Measurements from ENCODE around the gene LRRC38.
"Not testable (repeated sequence)": the region's sequence is repeated elsewhere in the genome, so short reads cannot be mapped to it uniquely, and the experiment has no call there.

LRRC38 gene

GRCh38 chr1:13513895-13514546, at the start of gene LRRC38:
LRRC38 (minus strand) TSS chr1:13514003; CDS start chr1:13513593, 410 bp downstream.
- DNase-seq (ENCODE audit: low spot score): no peak

- DNase-seq (ENCODE audit: low spot score): not testable (repeated sequence)
These were observed 49.2 kb upstream of the LRRC38 start for GRCh38 chr1:13562981-13563380.

- DNase-seq (ENCODE audit: low spot score): no peak
These were observed 46.7 kb upstream of the LRRC38 start for GRCh38 chr1:13560541-13560940.

- DNase-seq (ENCODE audit: low spot score): no peak
These were observed 42.5 kb upstream of the LRRC38 start for GRCh38 chr1:13556224-13556764.

GRCh38 chr1:13554798-13555197, 41.0 kb upstream of the LRRC38 start:
- no peak for DNase-seq (ENCODE audit: low spot score)

- no peak for DNase-seq (ENCODE audit: low spot score)
These were observed 36.9 kb upstream of the LRRC38 start for GRCh38 chr1:13550663-13551062.

- DNase-seq (ENCODE audit: low spot score): no peak
These were observed 35.7 kb upstream of the LRRC38 start for GRCh38 chr1:13549521-13549920.

GRCh38 chr1:13549021-13549420, 35.2 kb upstream of the LRRC38 start:
- DNase-seq (ENCODE audit: low spot score): no peak

GRCh38 chr1:13548281-13548680, 34.5 kb upstream of the LRRC38 start:
- DNase-seq (ENCODE audit: low spot score): no peak

GRCh38 chr1:13546791-13547190, 33.0 kb upstream of the LRRC38 start:
- no peak for DNase-seq (ENCODE audit: low spot score)

- no peak for DNase-seq (ENCODE audit: low spot score)
These were observed 30.4 kb upstream of the LRRC38 start for GRCh38 chr1:13544221-13544556.

- no peak for DNase-seq (ENCODE audit: low spot score)
These were observed 29.8 kb upstream of the LRRC38 start for GRCh38 chr1:13543451-13544220.

GRCh38 chr1:13541435-13542215, 27.8 kb upstream of the LRRC38 start:
- DNase-seq (ENCODE audit: low spot score): no peak

- DNase-seq (ENCODE audit: low spot score): no peak
These were observed 27.1 kb upstream of the LRRC38 start for GRCh38 chr1:13540866-13541265.

GRCh38 chr1:13539683-13540082, 25.9 kb upstream of the LRRC38 start:
- no peak for DNase-seq (ENCODE audit: low spot score)

- DNase-seq (ENCODE audit: low spot score): no peak
These were observed 25.0 kb upstream of the LRRC38 start for GRCh38 chr1:13538832-13539231.

- no peak for DNase-seq (ENCODE audit: low spot score)
These were observed 22.8 kb upstream of the LRRC38 start for GRCh38 chr1:13536571-13536970.

- DNase-seq (ENCODE audit: low spot score): no peak
These were observed 21.4 kb upstream of the LRRC38 start for GRCh38 chr1:13535227-13535626.

- no peak for DNase-seq (ENCODE audit: low spot score)
These were observed 14.5 kb upstream of the LRRC38 start for GRCh38 chr1:13528320-13528719.

GRCh38 chr1:13523780-13524477, 10.1 kb upstream of the LRRC38 start:
- DNase-seq (ENCODE audit: low spot score): no peak

- no peak for DNase-seq (ENCODE audit: low spot score)
These were observed 7.2 kb upstream of the LRRC38 start for GRCh38 chr1:13520985-13521384.

- DNase-seq (ENCODE audit: low spot score): no peak
These were observed 3.5 kb upstream of the LRRC38 start for GRCh38 chr1:13517193-13517812.
